ENCODE data around the gene SDK2. TPM values are rescaled to one million over a fixed set of nuclear protein-coding genes. Genes with fewer than 3 reads are reported as not detected.

The SDK2 gene
- total RNA-seq, 4 donors from 2014 or later = under 0.01 to 0.49 (median 0.08) TPM

DNA sequence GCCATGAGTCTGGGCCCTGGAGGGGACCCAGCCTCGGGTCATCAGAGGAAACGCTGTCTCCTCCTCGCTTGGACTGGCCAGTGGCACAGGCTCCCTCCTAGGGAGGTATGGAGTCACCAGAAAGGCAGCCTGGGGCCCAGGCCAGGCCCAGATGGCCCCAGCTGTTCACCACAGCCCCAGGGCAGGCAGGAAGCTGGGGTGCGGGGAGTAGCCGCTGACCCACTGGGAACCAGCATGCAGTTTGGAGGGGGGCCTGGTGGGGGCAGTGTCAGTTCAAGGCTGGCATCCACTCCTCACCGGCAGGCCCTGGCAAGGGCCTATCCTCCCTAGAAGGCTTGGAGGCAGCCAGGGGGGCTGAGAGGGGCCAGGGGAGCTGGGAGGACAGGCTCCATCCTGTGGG lies 48.8 kb downstream of the SDK2 start:
- TF ChIP-seq, protein P1, sequence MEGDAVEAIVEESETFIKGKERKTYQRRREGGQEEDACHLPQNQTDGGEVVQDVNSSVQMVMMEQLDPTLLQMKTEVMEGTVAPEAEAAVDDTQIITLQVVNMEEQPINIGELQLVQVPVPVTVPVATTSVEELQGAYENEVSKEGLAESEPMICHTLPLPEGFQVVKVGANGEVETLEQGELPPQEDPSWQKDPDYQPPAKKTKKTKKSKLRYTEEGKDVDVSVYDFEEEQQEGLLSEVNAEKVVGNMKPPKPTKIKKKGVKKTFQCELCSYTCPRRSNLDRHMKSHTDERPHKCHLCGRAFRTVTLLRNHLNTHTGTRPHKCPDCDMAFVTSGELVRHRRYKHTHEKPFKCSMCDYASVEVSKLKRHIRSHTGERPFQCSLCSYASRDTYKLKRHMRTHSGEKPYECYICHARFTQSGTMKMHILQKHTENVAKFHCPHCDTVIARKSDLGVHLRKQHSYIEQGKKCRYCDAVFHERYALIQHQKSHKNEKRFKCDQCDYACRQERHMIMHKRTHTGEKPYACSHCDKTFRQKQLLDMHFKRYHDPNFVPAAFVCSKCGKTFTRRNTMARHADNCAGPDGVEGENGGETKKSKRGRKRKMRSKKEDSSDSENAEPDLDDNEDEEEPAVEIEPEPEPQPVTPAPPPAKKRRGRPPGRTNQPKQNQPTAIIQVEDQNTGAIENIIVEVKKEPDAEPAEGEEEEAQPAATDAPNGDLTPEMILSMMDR (IDR thresholded peaks at IDR 0.05; ENCODE audit: low read depth) = no peak

DNA sequence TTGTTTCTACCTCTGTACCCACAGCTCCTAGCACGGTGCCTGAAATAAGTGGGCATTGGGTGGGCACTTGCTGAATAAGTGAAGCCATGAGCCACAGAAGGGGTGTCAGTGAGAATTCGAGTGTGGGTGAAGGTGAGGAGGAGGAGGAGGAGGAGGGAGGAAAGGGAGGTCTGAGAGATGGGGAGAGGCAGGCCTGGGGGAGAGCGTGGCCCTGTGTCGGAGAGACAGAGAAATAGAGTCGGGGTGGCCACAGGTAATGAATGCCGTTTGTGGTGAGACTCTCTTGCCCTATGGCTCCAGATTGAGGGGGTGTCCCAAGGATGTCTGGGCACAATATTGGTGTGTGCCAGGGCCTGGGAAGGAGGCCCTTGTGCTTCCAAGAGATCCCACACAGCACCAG lies 49.2 kb downstream of the SDK2 start:
- TF ChIP-seq, protein P1 (IDR thresholded peaks at IDR 0.05; ENCODE audit: low read depth) = no peak

DNA sequence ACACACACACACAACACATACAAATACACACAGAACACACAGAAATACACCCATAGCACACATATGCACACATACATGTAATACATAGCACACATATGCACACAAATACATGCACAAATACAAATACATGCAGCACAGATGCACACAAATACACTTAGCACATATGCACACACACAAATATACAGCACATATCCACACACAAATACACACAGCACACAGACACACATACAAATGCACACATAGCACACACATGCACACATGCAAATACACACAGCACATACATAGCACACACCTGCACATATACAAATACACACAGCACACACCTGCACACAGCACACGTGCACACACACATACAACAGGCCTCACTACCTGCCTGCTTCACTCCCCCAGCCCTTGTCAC lies 49.6 kb downstream of the SDK2 start:
- TF ChIP-seq, protein P1 (IDR thresholded peaks at IDR 0.05; ENCODE audit: low read depth) = no peak

GRCh38 chr17:73594025-73594424 lies 50.2 kb downstream of the SDK2 start:
- TF ChIP-seq, protein P1 (IDR thresholded peaks at IDR 0.05; ENCODE audit: low read depth) = no peak

DNA sequence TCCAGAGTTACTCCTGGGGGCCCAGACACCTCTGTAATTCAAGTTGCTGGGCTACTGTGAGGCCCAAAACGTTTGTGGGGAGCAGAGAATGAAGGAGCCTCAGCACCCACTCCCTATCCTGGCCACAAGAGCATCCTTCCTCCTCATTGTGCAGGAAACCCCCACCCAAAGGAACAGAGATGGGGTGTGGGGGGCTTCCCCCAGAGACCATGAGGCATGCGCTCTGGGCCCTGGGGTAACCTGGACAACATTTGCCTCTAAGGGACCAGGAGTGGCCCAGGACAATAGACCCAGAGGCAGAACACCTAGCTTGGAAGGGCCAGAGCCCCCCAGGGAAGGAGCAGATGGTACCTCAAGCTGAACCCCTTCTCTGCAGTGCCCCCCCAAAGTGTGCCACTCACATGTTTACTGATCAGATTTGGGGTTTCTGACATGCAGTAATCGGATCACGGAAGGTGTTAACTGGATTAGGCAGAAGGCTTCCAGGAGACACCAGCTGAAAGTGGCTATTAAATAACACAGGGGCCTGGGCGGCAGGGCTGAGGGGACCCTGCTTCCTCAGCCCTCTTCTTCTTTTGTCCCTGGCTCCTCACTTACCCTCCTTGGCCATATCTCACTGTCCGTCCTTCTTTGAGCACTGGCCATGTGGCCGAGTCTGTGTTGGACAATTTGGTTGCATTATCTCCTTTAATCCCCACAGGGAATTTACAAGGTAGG lies 50.8 kb downstream of the SDK2 start:
- TF ChIP-seq, protein P1 (IDR thresholded peaks at IDR 0.05; ENCODE audit: low read depth) = no peak

GRCh38 chr17:73592501-73592961 lies 51.7 kb downstream of the SDK2 start:
- TF ChIP-seq, protein P1 (IDR thresholded peaks at IDR 0.05; ENCODE audit: low read depth) = no peak

DNA sequence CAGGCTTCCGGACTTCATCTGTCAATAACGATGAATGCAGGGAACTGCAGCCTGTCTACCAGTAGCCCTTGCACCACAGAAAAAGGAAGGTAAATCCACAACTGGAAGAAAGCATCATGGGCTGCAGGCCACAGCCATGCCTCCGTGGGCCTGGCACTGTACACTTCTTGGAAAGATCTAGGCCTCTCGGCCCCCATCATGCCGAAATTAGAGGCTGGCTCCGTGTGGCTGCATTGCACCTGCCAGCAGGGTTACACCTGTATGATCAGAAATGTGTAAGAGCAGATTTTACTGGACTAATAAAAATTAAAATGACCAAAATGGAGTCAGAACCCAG lies 52.2 kb downstream of the SDK2 start:
- TF ChIP-seq, protein P1 (IDR thresholded peaks at IDR 0.05; ENCODE audit: low read depth) = no peak
